DND-41 (cell line): Measurements from ENCODE around the gene TIGD1.
A peak's percentile ranks its signal among the peaks of the same experiment; 100 is the strongest.

Experiments
- ATAC-seq: fragments of 200-7000 bp; cut with Tn5 transposase; 3 replicates; pipeline ENCODE4 v1.9.1; 2021; ENCODE audit warnings: low read depth; ENCODE audit not compliant: insufficient read depth
- DNase-seq: peaks from one replicate; pipeline ENCODE4 v3.0.0-alpha.2; 2020
- H2AFZ ChIP-seq: 2 replicates; pipeline ENCODE4 v1.6.0; 2012; ENCODE audit warnings: low read depth, low read length
- H3K27ac ChIP-seq: 2 replicates; pipeline ENCODE4 v1.5.1; 2012; ENCODE audit warnings: low read length, inconsistent platforms
- H3K27me3 ChIP-seq: fragments of 200-600 bp; sonication (generic); 2 replicates; pipeline ENCODE4 v1.6.0; 2012; ENCODE audit warnings: low read length, mild to moderate bottlenecking, inconsistent platforms; ENCODE audit not compliant: insufficient read depth, poor library complexity
- H3K36me3 ChIP-seq: 2 replicates; pipeline ENCODE4 v1.5.1; 2012; ENCODE audit warnings: low read length, inconsistent platforms; ENCODE audit not compliant: insufficient read depth
- H3K4me1 ChIP-seq: 2 replicates; pipeline ENCODE4 v1.5.1; 2012; ENCODE audit warnings: mild to moderate bottlenecking, low read length; ENCODE audit not compliant: insufficient read depth
- H3K4me2 ChIP-seq: 2 replicates; pipeline ENCODE4 v1.6.0; 2012; ENCODE audit warnings: mild to moderate bottlenecking, moderate library complexity, low read length, inconsistent platforms; ENCODE audit not compliant: insufficient read depth
- H3K4me3 ChIP-seq, 2 experiments: fragments of 200-600 bp in 1 of 2; shearing (Covaris generic) in 1 of 2; 2 replicates each; pipeline ENCODE4 v1.5.1; 2012 to 2016; ENCODE audit warnings: inconsistent platforms in 2 of 2, low read length in 2 of 2, mild to moderate bottlenecking in 2 of 2, low read depth in 1 of 2, moderate library complexity in 1 of 2
- H3K79me2 ChIP-seq: 2 replicates; pipeline ENCODE4 v1.6.0; 2012; ENCODE audit warnings: low read length, inconsistent platforms; ENCODE audit not compliant: insufficient read depth
- H3K9ac ChIP-seq: 2 replicates; pipeline ENCODE4 v1.6.0; 2012; ENCODE audit warnings: low read depth, mild to moderate bottlenecking, inconsistent platforms, low read length, moderate library complexity
- H3K9me3 ChIP-seq: 2 replicates; pipeline ENCODE4 v1.5.1; 2012; ENCODE audit warnings: low read length, moderate library complexity, mild to moderate bottlenecking, inconsistent platforms; ENCODE audit not compliant: insufficient read depth, severe bottlenecking
- H4K20me1 ChIP-seq: 2 replicates; pipeline ENCODE4 v1.6.0; 2012; ENCODE audit warnings: low read length; ENCODE audit not compliant: insufficient read depth
- CTCF ChIP-seq: IDR thresholded peaks from 2 replicates; pipeline ENCODE4 v1.5.1; 2012; ENCODE audit warnings: borderline replicate concordance, low read length, moderate library complexity, mild to moderate bottlenecking; ENCODE audit not compliant: poor library complexity, severe bottlenecking; ENCODE audit errors: extremely low read depth
- EZH2 ChIP-seq: IDR thresholded peaks from 3 replicates; pipeline ENCODE4 v1.6.1; 2012; ENCODE audit warnings: borderline replicate concordance, low read depth, mild to moderate bottlenecking, moderate library complexity, low read length, inconsistent platforms; ENCODE audit not compliant: severe bottlenecking

The TIGD1 gene

GRCh38 chr2:232562515-232563151 is 12.3 kb upstream of the TIGD1 start:
- ATAC-seq (no peak), DNase-seq (no peak)
- Histone ChIP-seq H3K9ac (no peak overlapping the region), H3K4me3 (no peak overlapping the region), H4K20me1 (no peaks in the 10 kb centered on the region; the same call in 1 of the 2 replicates), H3K27ac (no peak overlapping the region), H2AFZ (no peak overlapping the region), H3K9me3 (no peaks in the 10 kb centered on the region), H3K4me1 (no peaks in the 10 kb centered on the region), H3K36me3 (peaks cover 77% of the 10 kb centered on the region), H3K79me2 (peaks cover 3% of the 10 kb centered on the region; the same call in 1 of the 2 replicates), H3K27me3 (no peaks in the 10 kb centered on the region), H3K4me2 (no peak overlapping the region)
- TF ChIP-seq CTCF (no peak), EZH2 (no peak)

GRCh38 chr2:232556426-232556825 is 6.1 kb upstream of the TIGD1 start:
- Histone ChIP-seq H4K20me1 (peaks cover 28% of the 10 kb centered on the region), H3K36me3 (peaks cover 54% of the 10 kb centered on the region), H3K9me3 (no peaks in the 10 kb centered on the region), H3K4me3 (no peak overlapping the region), H3K27me3 (no peaks in the 10 kb centered on the region), H3K27ac (no peak overlapping the region), H3K4me1 (peaks cover 21% of the 10 kb centered on the region), H3K4me2 (no peak overlapping the region), H3K79me2 (peaks cover 50% of the 10 kb centered on the region), H3K9ac (no peak overlapping the region), H2AFZ (no peak overlapping the region)
- DNase-seq, result no peak
- TF ChIP-seq EZH2, result no peak
- no peak for TF ChIP-seq CTCF
- no peak for ATAC-seq

GRCh38 chr2:232551776-232552175 is 1.4 kb upstream of the TIGD1 start:
- H2AFZ ChIP-seq, result no peak overlapping the region
- H3K27ac ChIP-seq, result no peak overlapping the region; the same call in 1 of the 2 replicates
- peaks cover 34% of the 10 kb centered on the region for H4K20me1 ChIP-seq
- peak overlapping the region; percentile 94 for H3K4me2 ChIP-seq
- H3K9me3 ChIP-seq, result no peaks in the 10 kb centered on the region
- DNase-seq (no peak), ATAC-seq (no peak)
- peaks cover 52% of the 10 kb centered on the region for H3K4me1 ChIP-seq
- H3K27me3 ChIP-seq, result no peaks in the 10 kb centered on the region
- H3K9ac ChIP-seq, result peak overlapping the region; percentile 98; the same call in 1 of the 2 replicates
- TF ChIP-seq CTCF (no peak), EZH2 (no peak)
- peaks cover 91% of the 10 kb centered on the region for H3K79me2 ChIP-seq
- H3K36me3 ChIP-seq, result peaks cover 38% of the 10 kb centered on the region
- H3K4me3 ChIP-seq, result peak overlapping the region in 1 of 2 experiments; percentile 94; a peak in 2 of 4 replicates
